HG03521 (cell line): ENCODE data around the gene GPR62.
A peak's percentile ranks its signal among the peaks of the same experiment; 100 is the strongest.
"Not testable (repeated sequence)": the region's sequence is repeated elsewhere in the genome, so short reads cannot be mapped to it uniquely, and the experiment has no call there.

Source experiments
- ATAC-seq: cut with Tn5 transposase; IDR thresholded peaks from one replicate; pipeline ENCODE4 v1.9.1; 2021; ENCODE audit warnings: mild to moderate bottlenecking, moderate library complexity; ENCODE audit not compliant: unreplicated experiment

The GPR62 gene

GRCh38 chr3:51988286-51989146 is 33.3 kb downstream of the GPR62 start:
- ATAC-seq = no peak

- not testable (repeated sequence) for ATAC-seq
Measured at GRCh38 chr3:51990501-51990971, 35.4 kb downstream of the GPR62 start.

GRCh38 chr3:51992017-51992682 is 37.0 kb downstream of the GPR62 start:
- ATAC-seq = no peak

GRCh38 chr3:51993657-51994056 is 38.5 kb downstream of the GPR62 start:
- ATAC-seq = not testable (repeated sequence)

GRCh38 chr3:51994530-51994929 is 39.3 kb downstream of the GPR62 start:
- no peak for ATAC-seq

GRCh38 chr3:51995346-51996163 is 40.4 kb downstream of the GPR62 start, which contains the start of gene RPL29:
RPL29 (minus strand) TSS chr3:51995895; CDS start chr3:51995461, 434 bp downstream.
- ATAC-seq = peak; percentile 91

- no peak for ATAC-seq
Measured at GRCh38 chr3:51997172-51997571, 42.0 kb downstream of the GPR62 start.

GRCh38 chr3:51997935-51998596 is 42.9 kb downstream of the GPR62 start:
- no peak for ATAC-seq

- ATAC-seq = no peak
Measured at GRCh38 chr3:51998774-51999173, 43.6 kb downstream of the GPR62 start.

GRCh38 chr3:51999846-52000245 is 44.7 kb downstream of the GPR62 start:
- no peak for ATAC-seq

- ATAC-seq = peak; percentile 76
Measured at GRCh38 chr3:52001443-52001974, 46.3 kb downstream of the GPR62 start.

- no peak for ATAC-seq
Measured at GRCh38 chr3:52002748-52003147, 47.6 kb downstream of the GPR62 start.

GRCh38 chr3:52004163-52004787 is 49.1 kb downstream of the GPR62 start:
- ATAC-seq = no peak

GRCh38 chr3:52004906-52005395 is 49.8 kb downstream of the GPR62 start:
- ATAC-seq = no peak

- ATAC-seq = no peak
Measured at GRCh38 chr3:52005571-52005986, 50.4 kb downstream of the GPR62 start.

- no peak for ATAC-seq
Measured at GRCh38 chr3:52006017-52006819, 51.0 kb downstream of the GPR62 start.

GRCh38 chr3:52006820-52007133 is 51.6 kb downstream of the GPR62 start:
- no peak for ATAC-seq
